Keratinocyte (primary cell): Measurements from ENCODE around the gene MAML2. TPM values are rescaled to one million over a fixed set of nuclear protein-coding genes. Genes with fewer than 3 reads are reported as not detected.

Source experiments
- DNase-seq: peaks from one replicate; pipeline ENCODE4 v3.0.0-alpha.2; 2011; ENCODE audit warnings: low read depth, missing footprints, low spot score
- FAIRE-seq: peaks from 2 replicates; lab custom pipeline; 2011; peaks lifted over from hg19 to GRCh38; lab: Jason Lieb, UNC
- H2AFZ ChIP-seq: 2 replicates; pipeline ENCODE4 v1.6.0; 2012; ENCODE audit warnings: low read length, control low read depth, inconsistent platforms; ENCODE audit not compliant: control insufficient read depth
- H3K27ac ChIP-seq: 2 replicates; pipeline ENCODE4 v1.5.1; 2011; ENCODE audit warnings: low read length; ENCODE audit not compliant: control insufficient read depth, insufficient read depth
- H3K27me3 ChIP-seq: 3 replicates; pipeline ENCODE4 v1.6.0; 2011; ENCODE audit warnings: low read length; ENCODE audit not compliant: control insufficient read depth, insufficient read depth; ENCODE audit errors: extremely low read depth
- H3K36me3 ChIP-seq, 2 experiments: 2 replicates in 1 of 2; 3 replicates in 1 of 2; pipeline ENCODE4 v1.5.1; 2011; ENCODE audit warnings: low read length in 2 of 2, mild to moderate bottlenecking in 1 of 2; ENCODE audit not compliant: control insufficient read depth in 2 of 2, insufficient read depth in 2 of 2; ENCODE audit errors: extremely low read depth in 1 of 2
- H3K4me1 ChIP-seq: 3 replicates; pipeline ENCODE4 v1.5.1; 2011; ENCODE audit warnings: low read length; ENCODE audit not compliant: control insufficient read depth, insufficient read depth; ENCODE audit errors: extremely low read depth
- H3K4me2 ChIP-seq: 3 replicates; pipeline ENCODE4 v1.6.0; 2011; ENCODE audit warnings: low read depth, low read length; ENCODE audit not compliant: control insufficient read depth, insufficient read depth; ENCODE audit errors: extremely low read depth
- H3K4me3 ChIP-seq, 3 experiments: fragments of 200-600 bp in 1 of 3; sonication (generic) in 1 of 3; 2 replicates in 2 of 3; 3 replicates in 1 of 3; pipeline ENCODE4 v1.5.1; 2011 to 2016; ENCODE audit warnings: low read length in 3 of 3, mild to moderate bottlenecking in 3 of 3, control low read depth in 2 of 3, inconsistent platforms in 1 of 3, low read depth in 1 of 3, mixed read lengths in 1 of 3, mixed run types in 1 of 3, moderate library complexity in 1 of 3; ENCODE audit not compliant: control insufficient read depth in 2 of 3, insufficient read depth in 2 of 3; ENCODE audit errors: extremely low read depth in 1 of 3
- H3K79me2 ChIP-seq: 2 replicates; pipeline ENCODE4 v1.6.0; 2012; ENCODE audit warnings: low read length; ENCODE audit not compliant: control insufficient read depth, insufficient read depth
- H3K9ac ChIP-seq: 3 replicates; pipeline ENCODE4 v1.6.0; 2011; ENCODE audit warnings: low read length; ENCODE audit not compliant: control insufficient read depth, insufficient read depth; ENCODE audit errors: extremely low read depth
- H3K9me1 ChIP-seq: 3 replicates; pipeline ENCODE4 v1.6.0; 2011; ENCODE audit warnings: low read length; ENCODE audit not compliant: control insufficient read depth, insufficient read depth; ENCODE audit errors: extremely low read depth
- H3K9me3 ChIP-seq: 2 replicates; pipeline ENCODE4 v1.5.1; 2012; ENCODE audit warnings: low read depth, low read length; ENCODE audit not compliant: control insufficient read depth
- H4K20me1 ChIP-seq: 3 replicates; pipeline ENCODE4 v1.6.0; 2011; ENCODE audit warnings: low read length; ENCODE audit not compliant: control insufficient read depth, insufficient read depth; ENCODE audit errors: extremely low read depth
- CTCF ChIP-seq, 3 experiments: IDR thresholded peaks in 1 of 3; conservative IDR thresholded peaks in 1 of 3; optimal IDR thresholded peaks in 1 of 3; 2 replicates in 2 of 3; 3 replicates in 1 of 3; pipeline versions ENCODE3 to v1.5.1; 2011; ENCODE audit warnings: low read length in 3 of 3, mild to moderate bottlenecking in 3 of 3, moderate library complexity in 2 of 3, control low read depth in 1 of 3, inconsistent platforms in 1 of 3; ENCODE audit not compliant: insufficient read depth in 2 of 3; ENCODE audit errors: extremely low read depth in 1 of 3
- EZH2 ChIP-seq: IDR thresholded peaks from one replicate; pipeline ENCODE4 v1.6.1; 2012; ENCODE audit warnings: inconsistent platforms, mild to moderate bottlenecking, low read length, moderate library complexity
- dilution Hi-C: fragments of 300-500 bp; cut with MboI; formaldehyde crosslinking; loops from one replicate; pipeline ENCODE4 v1.7.0; 2020; ENCODE audit warnings: low sequenced_read_pairs; ENCODE audit not compliant: extremely low pct_ligation_motif_present
- polyA plus RNA-seq, 5 experiments: library from polyadenylated mRNA; depleted of rRNA in 3 of 5; stranded (reverse) in 3 of 5; stranded (forward) in 1 of 5; unstranded in 1 of 5; fragments of >200 nt; gene quantifications; 1 replicate in 1 of 5; 2 replicates in 3 of 5; 3 replicates in 1 of 5; pipeline versions ENCODE4 v1.2.1 to v1.2.3, GENCODE V29; 2011 to 2012; ENCODE audit warnings: missing spikeins in 2 of 5, low read depth in 1 of 5, low replicate concordance in 1 of 5

The MAML2 gene
- polyA plus RNA-seq, 1 donor (not counting 4 experiments of a cell fraction or from before 2014, with no cell fraction given), result 4.2 TPM

- no peak for TF ChIP-seq EZH2
- TF ChIP-seq CTCF (optimal IDR thresholded peaks at IDR 0.05 in 1 of 3, IDR thresholded peaks at IDR 0.05 in 1 of 3, conservative IDR thresholded peaks at IDR 0.05 in 1 of 3; ENCODE audit: extremely low read depth in 1 of 3, insufficient read depth in 2 of 3, low read length in 3 of 3), result no peak
- Histone ChIP-seq H3K4me3 (no peak overlapping the region), H3K27ac (no peak overlapping the region), H4K20me1 (no peaks in the 10 kb centered on the region), H3K79me2 (no peaks in the 10 kb centered on the region), H3K36me3 (no peaks in the 10 kb centered on the region), H3K4me1 (peaks cover 5% of the 10 kb centered on the region), H3K9me1 (no peaks in the 10 kb centered on the region), H3K9me3 (no peaks in the 10 kb centered on the region), H3K4me2 (no peak overlapping the region), H3K27me3 (no peaks in the 10 kb centered on the region), H2AFZ (no peak overlapping the region), H3K9ac (no peak overlapping the region)
- dilution Hi-C loops, result no loop called here
- no peak for DNase-seq
- FAIRE-seq, result no peak
Observed at GRCh38 chr11:96194581-96195374, 148.2 kb downstream of the MAML2 start.

- dilution Hi-C loops, result no loop called here
- no peaks in the 10 kb centered on the region for H3K79me2 ChIP-seq
Observed at GRCh38 chr11:96193745-96194443, 149.1 kb downstream of the MAML2 start.

More at GRCh38 chr11:96193745-96194443, 149.1 kb downstream of the MAML2 start:
- no peak for FAIRE-seq
- no peaks in the 10 kb centered on the region for H3K9me1 ChIP-seq
- H3K4me2 ChIP-seq, result no peak overlapping the region
- H3K9me3 ChIP-seq, result no peaks in the 10 kb centered on the region
- no peak for DNase-seq
- no peak for TF ChIP-seq EZH2
- no peak for TF ChIP-seq CTCF (optimal IDR thresholded peaks at IDR 0.05 in 1 of 3, IDR thresholded peaks at IDR 0.05 in 1 of 3, conservative IDR thresholded peaks at IDR 0.05 in 1 of 3; ENCODE audit: extremely low read depth in 1 of 3, insufficient read depth in 2 of 3, low read length in 3 of 3)
- H4K20me1 ChIP-seq, result no peaks in the 10 kb centered on the region
- H3K27ac ChIP-seq, result no peak overlapping the region
- H3K4me3 ChIP-seq, result no peak overlapping the region
- H3K4me1 ChIP-seq, result peaks cover 3% of the 10 kb centered on the region
- no peaks in the 10 kb centered on the region for H3K27me3 ChIP-seq
- H3K36me3 ChIP-seq, result no peaks in the 10 kb centered on the region
- H2AFZ ChIP-seq, result no peak overlapping the region
- no peak overlapping the region for H3K9ac ChIP-seq
